HG03342 (cell line): ENCODE data around the gene HLA-DOA.

Source experiments
- ATAC-seq: cut with Tn5 transposase; IDR thresholded peaks from one replicate; pipeline ENCODE4 v1.9.1; 2021; ENCODE audit warnings: mild to moderate bottlenecking, moderate library complexity; ENCODE audit not compliant: unreplicated experiment

HLA-DOA gene

GRCh38 chr6:32980488-32981038, 28.8 kb downstream of the HLA-DOA start:
- no peak for ATAC-seq

GRCh38 chr6:32979720-32980487, 29.5 kb downstream of the HLA-DOA start:
- no peak for ATAC-seq

GRCh38 chr6:32977953-32978324, 31.5 kb downstream of the HLA-DOA start:
- no peak for ATAC-seq

GRCh38 chr6:32977272-32977952, 32.0 kb downstream of the HLA-DOA start:
- no peak for ATAC-seq

DNA sequence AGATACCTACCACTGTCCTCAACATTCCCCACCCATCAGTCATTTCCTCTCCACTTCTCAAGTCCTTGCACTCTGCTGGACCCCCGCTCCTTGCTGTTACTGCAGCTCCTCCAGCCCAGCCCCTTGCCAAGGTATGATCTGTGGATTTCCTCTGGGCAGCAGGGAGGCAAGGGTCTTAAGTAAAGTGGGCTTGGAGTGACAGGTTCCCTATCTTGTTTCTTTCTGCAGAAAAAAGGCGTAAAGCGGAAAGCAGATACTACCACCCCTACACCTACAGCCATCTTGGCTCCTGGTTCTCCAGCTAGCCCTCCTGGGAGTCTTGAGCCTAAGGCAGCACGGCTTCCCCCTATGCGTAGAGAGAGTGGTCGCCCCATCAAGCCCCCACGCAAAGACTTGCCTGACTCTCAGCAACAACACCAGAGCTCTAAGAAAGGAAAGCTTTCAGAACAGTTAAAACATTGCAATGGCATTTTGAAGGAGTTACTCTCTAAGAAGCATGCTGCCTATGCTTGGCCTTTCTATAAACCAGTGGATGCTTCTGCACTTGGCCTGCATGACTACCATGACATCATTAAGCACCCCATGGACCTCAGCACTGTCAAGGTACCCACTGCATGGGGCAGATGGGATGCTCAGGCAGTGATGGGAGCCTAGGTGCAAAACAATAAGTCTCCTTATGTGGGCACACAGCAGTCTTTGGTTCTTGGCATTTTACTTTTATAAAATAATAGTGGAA, 32.9 kb downstream of the HLA-DOA start:
- ATAC-seq, result no peak

DNA sequence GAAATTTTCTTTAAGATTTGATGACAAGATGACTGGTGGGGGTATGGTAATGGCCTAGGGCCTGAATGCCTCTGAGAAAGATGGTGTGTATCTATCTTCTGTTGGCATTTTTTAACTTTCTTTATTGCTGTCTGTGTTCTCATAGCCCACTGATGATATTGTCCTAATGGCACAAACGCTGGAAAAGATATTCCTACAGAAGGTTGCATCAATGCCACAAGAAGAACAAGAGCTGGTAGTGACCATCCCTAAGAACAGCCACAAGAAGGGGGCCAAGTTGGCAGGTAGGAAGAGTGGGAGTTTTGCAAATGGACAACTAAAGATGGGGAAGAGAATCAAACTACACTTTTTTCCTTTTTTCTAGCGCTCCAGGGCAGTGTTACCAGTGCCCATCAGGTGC, 33.5 kb downstream of the HLA-DOA start:
- ATAC-seq, result no peak

- ATAC-seq, result no peak
Measured at GRCh38 chr6:32974541-32975308, 34.7 kb downstream of the HLA-DOA start.

- no peak for ATAC-seq
Measured at GRCh38 chr6:32974016-32974333, 35.4 kb downstream of the HLA-DOA start.

DNA sequence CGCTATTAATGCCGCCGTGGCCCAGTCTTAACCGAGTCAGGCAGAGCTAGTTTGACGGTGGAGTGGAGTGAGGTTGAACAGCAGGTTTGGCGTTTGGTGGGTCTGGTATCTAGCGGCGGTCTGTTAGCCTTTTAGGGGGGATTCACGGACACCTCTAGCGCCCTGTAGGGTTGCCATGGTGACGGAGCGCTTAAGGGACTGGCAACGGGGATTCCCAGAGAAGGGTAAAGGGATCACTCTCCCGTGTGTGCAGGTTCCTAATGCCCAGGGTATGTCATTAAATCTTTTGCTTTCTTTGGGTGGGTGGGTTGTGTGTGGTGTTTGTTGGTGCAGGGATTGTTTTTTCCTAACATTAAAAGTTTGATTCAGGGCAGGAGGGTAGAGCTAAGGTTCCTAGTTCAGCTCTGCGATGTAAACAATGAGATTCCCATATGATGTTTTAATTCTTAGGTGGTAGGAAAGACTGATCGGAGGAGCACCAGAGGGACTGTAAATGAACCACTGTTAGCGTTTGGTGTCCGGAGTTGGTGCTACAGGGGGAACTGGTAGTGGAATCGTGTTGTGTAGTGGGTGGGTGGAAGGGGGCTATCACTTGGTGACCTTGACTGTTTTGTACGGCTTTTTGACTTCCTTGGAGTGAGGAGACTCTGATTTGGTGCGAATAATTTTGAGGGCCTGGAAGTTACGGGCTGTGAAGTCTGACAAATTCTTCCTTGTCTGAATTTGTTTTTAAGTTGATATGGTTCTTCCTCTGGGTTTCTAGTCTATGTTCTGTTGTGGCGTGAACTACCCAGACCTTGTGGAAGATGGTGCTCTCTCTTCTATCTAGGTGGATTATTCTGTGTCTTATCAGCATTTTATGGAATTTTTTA, 36.0 kb downstream of the HLA-DOA start:
- ATAC-seq, result no peak

GRCh38 chr6:32972353-32973143, 36.8 kb downstream of the HLA-DOA start:
- ATAC-seq, result no peak

DNA sequence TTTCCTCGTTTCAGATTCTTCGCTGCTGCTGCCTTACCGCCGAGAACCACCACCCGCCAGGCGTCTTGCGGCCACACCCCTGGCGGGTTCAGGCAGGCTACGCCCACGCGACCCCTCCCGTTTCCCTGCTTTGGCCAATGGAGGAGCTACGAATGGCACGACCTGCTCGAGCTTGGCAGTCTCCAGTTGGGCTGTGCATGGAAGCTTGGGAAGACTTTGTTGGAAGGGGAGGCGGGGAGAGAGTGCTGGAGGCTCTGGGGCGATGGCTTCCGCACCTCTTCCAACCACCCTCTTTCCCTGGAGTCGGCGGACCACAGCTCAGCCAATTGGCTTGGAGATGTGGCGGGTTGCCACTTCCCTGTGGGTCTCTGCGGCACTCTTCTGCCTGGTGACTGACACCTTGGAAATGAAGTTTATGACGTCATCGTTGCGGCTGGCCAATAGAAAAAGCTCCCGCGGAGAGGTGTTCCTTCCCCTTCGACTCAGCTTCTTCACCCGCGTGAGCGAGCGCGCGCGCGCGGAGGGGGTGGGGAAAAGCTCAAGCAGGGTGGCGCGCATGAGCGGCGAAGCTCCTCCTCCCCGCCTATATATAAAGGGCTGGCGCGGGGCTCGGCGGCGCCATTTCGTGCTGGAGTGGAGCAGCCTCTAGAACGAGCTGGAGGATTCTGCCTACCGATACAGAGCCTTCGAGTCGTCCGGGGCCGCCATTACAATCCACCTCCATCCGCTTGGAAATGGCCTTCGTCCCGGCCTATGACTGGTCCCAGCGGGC, 37.6 kb downstream of the HLA-DOA start:
- peak; percentile 45 for ATAC-seq

GRCh38 chr6:32971242-32971580, 38.2 kb downstream of the HLA-DOA start:
- ATAC-seq, result no peak

DNA sequence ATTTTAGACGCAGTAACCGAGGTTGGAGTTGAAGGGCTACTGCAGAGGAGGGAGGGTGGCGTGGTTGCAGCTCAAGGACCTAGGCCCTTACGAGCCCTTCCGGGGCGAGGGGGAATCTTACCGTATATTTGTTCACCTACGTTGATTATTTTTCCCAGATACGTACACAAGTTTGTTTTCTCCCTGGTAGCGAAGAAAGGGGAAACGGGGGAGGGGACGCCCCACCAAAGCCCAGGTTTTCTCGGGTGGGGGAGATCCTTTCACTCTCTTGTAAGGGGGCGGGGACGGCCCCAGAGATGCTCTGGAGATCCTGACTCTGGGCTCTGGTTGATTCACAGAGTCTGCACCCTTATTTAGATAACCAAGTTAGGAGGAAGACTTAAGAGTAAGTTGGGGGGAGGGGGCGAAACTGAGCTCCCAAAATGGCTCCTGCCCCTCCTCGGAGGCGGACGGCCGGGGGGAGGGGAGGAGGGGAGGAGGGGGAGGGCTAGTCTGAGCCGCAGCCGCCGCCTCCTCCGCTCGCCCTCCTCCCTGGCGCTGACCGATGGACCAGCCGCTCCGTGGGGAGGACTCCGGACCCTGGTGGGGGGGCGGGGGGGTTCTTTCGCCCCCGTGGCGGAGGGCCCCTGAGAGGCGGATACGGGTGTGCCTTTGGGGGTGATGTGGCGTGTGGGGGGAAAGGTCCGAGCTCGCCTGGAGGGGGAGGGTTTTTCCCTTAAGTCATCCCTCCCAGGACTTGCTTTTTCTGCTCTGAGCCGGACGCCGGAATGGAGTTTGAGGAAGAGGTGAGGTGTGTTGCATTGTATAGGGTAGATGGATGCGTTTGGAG, 38.8 kb downstream of the HLA-DOA start:
- no peak for ATAC-seq

GRCh38 chr6:32969685-32970412, 39.5 kb downstream of the HLA-DOA start:
- no peak for ATAC-seq

DNA sequence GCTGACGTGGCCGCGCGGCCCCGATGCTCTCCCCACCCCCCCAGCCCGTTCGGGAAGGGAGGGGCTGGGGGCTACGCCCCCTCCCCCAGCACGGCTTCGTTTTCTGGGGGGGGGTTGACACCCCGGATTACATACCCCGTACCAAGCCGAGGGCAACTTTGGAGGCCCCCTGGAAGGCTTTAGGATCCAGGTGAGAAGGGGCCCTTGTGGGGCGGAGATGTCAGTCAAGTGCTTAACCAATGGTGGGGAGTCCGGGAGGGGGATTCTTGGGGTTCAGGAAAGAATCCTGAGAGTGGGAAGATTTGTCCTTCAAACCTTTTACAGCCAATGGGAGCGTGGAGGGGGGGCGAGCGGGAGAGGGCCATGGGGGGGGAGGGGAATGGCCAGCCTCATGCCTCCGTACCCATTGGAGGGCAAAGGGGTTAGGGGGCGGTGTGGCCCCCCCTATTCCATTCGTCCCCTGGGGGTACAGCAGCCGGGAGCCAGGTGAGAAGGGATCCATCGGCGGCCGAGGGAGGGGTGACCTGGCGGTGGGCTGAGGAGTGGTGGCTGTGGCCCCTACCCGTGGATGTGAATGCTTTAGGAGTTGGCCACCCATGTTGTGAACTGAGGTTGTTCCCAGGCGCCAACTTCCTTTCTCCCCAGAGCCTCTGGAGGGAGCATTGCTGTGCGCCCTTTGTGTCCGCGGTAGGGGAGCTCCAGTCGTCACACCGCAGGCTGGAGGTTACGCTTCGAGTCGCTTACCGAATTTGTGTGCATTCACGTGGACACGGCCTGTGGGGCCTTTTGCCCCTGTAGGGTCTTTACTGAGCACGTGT, 40.3 kb downstream of the HLA-DOA start:
- no peak for ATAC-seq
